GM12872 (cell line): ENCODE results near the gene PKP4.

Source experiments
- CTCF ChIP-seq: IDR thresholded peaks from 3 replicates; pipeline ENCODE4 v1.5.1; 2011; ENCODE audit warnings: low read depth, mild to moderate bottlenecking, low read length, moderate library complexity; ENCODE audit not compliant: insufficient read depth

PKP4 gene

GRCh38 chr2:158519481-158519880 is 62.7 kb downstream of the PKP4 start:
- no peak for TF ChIP-seq CTCF

- TF ChIP-seq CTCF, result no peak
These were observed 72.9 kb downstream of the PKP4 start for GRCh38 chr2:158529379-158530259.

- no peak for TF ChIP-seq CTCF
These were observed 74.1 kb downstream of the PKP4 start for GRCh38 chr2:158530829-158531228.

- TF ChIP-seq CTCF, result no peak
These were observed 76.3 kb downstream of the PKP4 start for GRCh38 chr2:158533009-158533408.

- TF ChIP-seq CTCF, result no peak
These were observed 82.6 kb downstream of the PKP4 start for GRCh38 chr2:158539176-158540005.

GRCh38 chr2:158542577-158542976 is 85.8 kb downstream of the PKP4 start:
- TF ChIP-seq CTCF, result no peak

- no peak for TF ChIP-seq CTCF
These were observed 87.2 kb downstream of the PKP4 start for GRCh38 chr2:158543957-158544356.
